ENCODE results near the gene AFAP1.

DNA sequence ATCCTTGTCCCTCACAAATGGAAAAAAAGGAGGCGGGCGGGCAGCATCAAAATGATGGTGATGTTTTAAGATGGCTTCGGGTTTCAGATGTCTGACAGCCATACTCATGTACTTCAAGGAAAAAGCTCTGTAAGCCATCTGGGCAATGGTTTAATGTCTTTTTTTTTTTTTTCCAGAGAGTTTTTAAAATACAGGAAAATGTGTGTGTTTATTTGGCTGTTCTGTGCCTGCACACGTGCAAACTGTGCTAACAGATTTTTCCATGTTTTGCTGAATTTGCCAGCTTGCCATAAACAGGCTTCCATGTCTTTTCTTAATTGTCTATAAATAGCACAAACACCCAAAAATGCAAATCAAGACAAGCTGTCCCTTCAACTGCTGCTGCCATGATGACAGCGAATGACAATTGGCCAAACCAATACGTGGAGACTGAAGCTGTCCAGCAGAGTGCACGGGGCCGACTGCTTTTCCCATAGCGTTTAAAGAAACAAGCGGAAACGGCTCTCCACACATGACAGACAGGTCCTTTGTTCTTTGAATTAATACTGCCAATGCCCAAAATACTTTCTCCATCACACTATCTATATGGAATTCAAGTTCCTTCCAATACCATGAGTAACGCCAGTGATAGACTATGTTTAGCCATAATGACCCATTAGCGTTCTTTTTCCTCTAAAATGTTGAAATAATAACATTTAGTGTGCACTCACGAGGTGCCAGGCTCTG, 35.7 kb downstream of the AFAP1 start:
- no peak for TF ChIP-seq GATA2 (IDR thresholded peaks at IDR 0.05; ENCODE audit: low read depth, low read length)
- no peak for TF ChIP-seq GATA3 (IDR thresholded peaks at IDR 0.05; ENCODE audit: low read depth, low read length)

Measured in SH-SY5Y (cell line).